ENCODE results near the gene KDM3B.
"Not testable (repeated sequence)": the region's sequence is repeated elsewhere in the genome, so short reads cannot be mapped to it uniquely, and the experiment has no call there.

KDM3B gene

DNA sequence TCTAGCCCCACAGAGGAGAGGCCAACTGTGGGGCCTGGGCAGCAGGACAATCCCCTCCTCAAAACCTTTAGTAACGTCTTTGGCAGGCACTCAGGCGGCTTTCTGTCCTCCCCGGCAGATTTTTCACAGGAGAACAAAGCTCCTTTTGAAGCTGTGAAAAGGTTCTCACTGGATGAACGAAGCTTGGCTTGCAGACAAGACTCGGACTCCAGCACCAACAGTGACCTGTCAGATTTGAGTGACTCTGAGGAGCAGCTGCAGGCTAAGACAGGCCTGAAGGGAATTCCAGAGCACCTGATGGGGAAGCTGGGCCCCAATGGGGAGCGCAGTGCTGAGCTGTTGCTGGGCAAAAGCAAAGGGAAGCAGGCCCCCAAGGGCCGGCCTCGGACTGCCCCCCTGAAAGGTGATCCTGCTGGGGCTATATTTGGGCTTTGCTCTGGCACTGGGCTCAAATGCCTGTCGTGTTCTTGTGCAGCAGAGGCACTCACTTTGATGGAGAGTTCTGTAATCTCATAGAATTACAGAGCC is 39.4 kb downstream of the KDM3B start:
- DNase-seq, result no peak

DNA sequence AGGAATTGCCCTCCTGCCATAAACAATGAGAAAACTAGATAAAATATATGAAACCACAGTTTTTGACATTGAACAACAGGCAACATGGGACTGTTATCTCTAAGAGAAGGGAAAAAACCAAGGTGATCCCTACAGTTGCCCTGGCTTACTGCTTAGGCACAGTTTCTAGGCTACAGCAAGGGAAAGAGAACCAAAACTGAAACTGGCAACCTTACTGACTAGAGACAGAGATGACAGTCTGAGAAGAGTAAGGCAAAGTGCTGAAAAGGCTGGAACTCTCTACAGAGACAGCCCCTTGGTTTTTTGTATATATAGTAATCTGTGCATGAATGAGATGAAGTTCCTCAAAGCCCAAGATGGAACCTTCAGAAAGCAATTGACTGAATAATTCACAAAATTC is 50.2 kb downstream of the KDM3B start:
- DNase-seq, result no peak

DNA sequence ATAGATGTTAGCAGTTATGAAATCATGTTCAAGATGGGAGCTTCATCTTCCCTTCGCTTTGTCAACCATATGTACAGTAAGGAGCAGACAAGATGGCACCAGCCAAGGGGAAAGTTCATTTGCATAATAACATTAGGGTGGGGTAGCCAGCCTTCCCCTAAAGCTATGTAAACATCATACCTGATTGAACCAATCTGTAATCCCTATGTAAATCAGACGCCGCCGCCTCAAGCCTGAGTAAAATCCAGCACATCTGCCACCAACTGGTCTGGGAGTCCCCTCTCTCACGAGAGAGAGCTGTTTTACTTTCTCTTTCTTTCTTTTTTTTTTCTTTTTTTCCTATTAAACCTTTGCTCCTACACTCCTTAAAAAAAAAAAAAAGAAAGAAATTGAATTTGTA is 55.5 kb downstream of the KDM3B start:
- no peak for DNase-seq

DNA sequence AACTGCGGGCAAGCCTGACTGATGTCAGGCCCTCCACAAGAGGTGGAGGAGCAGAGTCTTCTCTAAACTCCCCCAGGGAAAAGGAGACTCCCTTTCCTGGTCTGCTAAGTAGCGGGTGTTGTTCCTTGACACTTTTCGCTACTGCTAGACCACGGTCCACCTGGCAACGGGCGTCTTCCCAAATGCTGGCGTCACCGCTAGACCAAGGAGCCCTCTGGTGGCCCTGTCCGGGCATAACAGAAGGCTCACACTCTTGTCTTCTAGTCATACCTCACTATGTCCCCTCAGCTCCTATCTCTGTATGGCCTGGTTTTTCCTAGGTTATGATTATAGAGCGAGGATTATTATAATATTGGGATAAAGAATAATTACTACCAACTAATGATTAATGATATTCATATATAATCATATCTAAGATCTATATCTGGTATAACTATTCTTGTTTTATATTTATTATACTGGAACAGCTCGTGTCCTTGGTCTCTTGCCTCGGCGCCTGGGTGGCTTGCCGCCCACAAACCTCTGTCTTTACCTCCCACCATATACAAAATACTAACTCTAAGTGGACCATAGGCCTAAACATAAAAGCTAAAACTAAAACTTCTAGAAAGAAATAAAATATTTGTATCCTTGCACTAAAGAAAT is 58.6 kb downstream of the KDM3B start:
- not testable (repeated sequence) for DNase-seq

DNA sequence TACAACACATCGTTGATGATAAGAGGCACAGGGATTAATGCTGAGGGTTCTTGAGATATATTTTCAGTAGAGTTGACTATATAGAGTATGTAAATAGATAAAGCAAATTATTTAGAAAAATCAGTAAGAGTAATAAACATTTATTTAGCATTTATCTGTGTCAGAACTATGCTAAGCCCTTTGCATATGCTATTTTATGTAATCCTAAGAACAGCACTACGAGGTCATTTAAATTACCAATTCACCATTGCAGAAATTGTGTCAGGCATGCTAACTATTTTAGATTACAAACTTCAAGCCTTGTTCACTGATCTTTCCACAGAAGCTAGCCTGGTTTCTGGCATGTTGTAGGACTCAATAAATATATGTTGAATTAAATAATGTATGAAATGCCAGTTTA is 66.0 kb downstream of the KDM3B start:
- no peak for DNase-seq

DNA sequence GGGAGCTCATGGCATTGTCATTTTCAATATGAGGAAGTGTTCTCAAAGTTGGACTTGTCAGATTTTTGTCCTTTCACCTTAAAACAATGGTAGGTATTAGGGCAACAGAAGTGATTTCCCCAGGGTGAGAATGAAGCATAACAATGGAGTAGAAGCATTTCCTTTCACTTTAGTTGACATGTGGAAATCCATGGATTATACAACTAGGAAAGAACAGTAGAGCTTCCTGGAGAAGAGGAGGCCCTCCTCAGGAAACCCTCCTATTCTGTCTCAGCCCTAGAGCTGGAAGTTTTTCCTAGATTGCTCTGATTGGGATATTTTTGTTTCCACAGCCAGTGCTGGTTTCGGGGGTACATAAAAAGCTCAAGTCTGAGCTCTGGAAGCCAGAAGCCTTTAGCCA is 72.6 kb downstream of the KDM3B start:
- DNase-seq, result no peak

DNA sequence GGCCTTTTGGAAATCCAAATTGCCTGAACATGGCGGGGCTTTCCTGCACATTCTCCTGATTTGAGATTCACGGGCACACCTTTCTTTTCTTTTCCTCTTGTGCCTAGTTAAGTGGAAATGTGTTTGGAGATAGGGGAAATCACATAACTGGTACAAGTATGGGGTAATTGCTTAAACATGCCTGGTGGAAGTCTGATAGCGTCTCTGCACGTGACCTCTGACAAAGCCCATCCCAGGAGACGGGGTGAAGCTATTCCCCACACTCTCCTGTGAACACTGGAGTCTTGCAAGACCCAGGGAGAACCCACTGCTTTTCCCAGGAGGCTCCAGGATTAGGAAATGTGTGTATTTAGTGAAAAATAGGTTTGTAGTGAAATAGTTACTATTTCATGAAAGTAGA is 83.5 kb downstream of the KDM3B start:
- no peak for DNase-seq

DNA sequence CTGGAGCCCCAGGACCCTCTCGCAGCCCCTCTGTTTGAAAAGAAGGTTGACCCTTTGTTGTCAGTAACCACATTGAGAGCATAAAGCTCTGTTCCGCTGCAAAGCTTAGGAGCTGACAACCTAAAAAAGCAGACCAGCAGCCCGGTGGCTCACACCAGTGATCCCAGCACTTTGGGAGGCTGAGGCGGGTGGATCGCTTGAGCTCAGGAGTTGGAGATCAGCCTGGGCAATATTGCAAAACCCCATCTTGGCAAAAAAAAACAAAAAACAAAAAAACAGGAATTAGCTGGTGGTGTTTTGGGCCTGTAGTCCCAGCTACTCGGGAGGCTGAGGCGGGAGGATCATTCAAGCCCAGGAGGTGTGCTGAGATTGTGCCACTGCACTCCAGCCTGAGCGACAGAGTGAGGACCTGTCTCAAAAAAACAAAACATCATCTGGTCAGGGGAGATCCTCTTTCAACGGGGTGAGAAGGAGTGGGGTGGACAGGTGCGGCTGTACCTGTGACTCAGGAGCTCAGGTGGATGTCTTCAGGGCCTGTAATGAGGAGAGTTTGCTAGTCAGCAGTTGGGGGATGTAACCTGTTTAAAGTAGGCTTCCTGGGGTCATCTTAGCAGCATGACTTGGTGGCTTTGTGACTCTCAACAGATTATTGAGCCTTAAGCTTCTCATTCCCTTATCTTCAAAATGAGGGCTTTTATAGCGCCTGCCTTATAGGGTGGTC is 85.7 kb downstream of the KDM3B start:
- DNase-seq, result no peak

DNA sequence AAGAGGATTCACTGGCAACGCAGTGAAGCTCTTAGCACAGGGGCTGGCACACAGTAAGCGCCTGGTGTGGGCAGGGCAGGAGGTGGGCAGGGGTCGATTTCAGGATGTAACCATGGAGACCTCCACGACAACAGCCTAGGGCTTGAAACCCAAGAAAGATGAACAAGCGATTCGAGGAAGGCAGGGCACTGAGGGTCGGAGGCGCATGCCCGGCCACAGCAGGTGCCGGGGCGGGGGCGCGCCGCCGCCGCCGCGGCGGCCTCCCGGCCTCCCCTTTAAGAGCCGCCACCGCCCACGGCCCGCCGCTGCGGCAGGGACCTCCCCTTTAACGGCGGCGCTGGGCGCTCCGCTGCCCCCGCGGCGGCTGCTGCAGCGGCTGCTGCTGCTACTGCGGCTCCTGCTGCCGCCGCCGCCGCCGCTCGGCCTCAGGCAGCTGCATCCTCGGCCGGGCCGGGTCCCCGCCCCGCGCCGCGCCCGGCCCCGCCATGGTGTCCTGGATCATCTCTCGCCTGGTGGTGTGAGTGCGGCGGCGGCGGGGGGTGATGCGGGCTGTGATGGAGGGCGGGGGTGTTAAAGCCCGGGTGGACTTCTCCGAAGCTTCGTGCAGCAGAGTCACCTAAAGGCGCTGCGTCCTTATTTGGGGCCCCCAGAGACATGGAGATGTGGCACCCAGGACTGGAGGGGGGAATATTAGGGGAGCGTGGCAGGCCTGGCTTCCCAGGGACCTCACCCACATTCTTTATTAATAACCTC is 86.4 kb downstream of the KDM3B start, which contains the start of gene REEP2:
Gene REEP2, plus strand, starts transcription at position 334 of the 753 bp plus-strand sequence. Its CDS starts 152 bp downstream, at position 486.
- DNase-seq, result no peak

DNA sequence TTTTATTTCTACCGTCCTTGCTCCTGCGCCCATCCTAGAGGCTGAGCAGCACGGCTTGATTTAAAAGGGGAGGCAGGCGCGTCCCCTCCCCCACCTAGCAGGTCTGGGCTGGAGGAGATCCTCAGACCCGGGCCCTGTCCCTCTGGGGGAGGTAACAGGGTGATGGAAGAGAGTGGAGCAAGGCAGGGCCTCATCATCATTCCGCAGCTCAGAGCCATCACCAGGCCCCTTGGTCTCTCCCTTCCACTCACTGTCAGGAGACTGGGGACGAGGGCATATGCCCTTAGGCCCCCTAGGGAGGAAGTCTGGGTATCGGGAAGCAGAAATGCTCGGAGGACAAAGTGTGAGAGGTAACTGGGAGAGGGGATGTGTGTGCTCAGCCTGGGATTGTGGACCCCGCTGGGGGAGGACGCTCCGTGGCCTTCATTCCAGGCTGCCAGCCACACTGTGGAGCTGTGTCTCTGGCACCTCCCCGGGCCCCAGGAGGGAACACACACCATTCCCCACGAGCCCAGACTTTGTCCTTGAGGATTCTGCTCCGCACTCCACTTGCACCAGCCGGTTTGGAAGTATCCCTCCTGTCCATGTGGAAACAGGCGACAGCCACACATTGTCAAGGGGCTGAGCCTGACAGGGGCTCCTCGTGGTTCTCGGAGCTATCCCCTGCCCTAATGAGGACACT is 87.1 kb downstream of the KDM3B start:
- no peak for DNase-seq

DNA sequence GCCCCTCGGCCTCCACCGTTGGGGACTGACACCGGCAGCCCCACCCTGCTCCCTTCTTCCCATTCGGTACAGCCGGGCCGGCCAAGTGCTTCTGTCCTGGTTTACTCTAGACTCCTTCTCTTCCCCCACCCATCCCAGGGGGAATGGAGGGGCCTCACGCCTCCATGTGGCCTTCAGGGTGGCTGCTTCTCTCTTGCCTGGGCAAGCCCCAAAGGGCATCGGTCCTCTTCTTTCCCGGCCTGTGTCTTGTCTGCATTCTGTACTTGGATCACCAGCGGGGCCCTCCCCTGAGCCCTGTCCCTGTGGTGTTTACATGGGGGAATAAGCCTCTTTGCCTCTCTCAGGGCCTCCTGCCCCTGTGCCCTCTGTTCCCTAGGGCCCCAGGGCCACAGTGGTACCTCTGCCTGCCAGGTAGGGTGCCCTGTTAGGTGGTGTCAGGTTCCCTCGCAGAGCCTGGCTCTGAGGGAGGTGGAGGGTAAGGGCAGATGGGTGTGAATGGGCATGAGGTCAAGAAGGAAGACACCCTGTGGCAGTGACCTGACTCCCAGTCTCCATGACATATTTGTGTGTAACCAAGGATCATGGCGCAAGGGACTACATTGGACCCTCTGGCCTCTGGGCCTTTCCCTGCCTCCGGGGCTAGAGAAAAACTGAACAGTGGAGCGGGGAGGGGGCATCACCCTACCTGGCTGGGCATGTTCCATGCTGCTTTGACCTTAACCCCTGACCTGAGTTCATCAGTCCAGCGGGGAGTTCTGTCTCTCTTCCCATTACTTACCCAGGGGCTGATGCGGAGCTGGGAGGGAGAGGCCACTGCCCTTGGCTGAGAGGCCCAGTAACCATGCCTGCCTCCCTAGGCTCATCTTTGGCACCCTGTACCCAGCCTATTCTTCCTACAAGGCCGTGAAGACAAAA is 87.9 kb downstream of the KDM3B start:
- no peak for DNase-seq

DNA sequence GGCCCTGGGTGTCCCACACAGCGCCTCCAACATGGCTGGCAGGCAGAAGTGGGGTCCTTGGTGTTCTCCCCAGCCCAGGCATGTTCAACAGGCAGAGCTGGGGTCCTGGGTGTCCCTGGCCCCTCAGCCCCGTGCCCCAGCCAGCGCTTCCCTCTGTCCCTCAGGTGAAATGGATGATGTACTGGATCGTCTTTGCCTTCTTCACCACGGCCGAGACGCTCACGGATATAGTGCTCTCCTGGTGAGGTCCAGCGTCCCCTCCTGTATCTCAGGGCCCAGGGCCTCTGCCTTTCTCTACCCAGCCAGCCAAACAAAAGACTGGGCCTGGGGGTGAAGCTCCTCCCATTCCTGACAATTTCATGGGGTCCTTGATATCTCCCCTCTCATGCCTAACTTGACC is 88.7 kb downstream of the KDM3B start:
- DNase-seq, result no peak

DNA sequence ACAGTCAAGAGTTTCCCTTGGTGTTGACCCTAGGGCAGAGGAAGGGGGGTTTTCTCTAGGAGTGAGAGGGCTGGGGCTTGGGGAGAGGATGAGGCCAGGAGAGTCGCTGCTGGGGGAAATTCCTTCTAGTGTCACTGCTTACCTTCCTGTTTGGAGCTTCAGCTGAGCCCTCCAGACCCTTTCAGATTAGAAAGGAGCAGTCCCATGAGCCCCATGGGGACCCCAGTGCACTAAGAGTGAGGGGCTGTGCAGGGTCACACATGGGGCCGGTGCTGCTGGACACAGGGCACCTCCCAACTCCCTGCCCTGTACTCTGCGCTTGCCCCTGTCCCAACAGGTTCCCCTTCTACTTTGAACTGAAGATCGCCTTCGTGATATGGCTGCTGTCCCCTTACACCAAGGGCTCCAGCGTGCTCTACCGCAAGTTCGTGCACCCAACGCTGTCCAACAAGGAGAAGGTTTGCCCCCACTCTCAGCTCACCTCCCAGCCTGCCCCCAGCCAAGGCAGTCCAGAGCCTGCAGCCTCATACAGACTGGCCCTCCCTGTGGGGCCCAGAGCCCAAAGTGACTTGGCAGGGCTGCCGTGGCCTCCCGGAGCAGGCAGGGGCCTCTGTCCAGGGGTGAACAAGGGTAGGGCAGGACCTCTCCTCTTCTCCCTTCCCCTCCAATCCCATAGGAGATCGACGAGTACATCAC is 91.7 kb downstream of the KDM3B start:
- DNase-seq, result no peak

DNA sequence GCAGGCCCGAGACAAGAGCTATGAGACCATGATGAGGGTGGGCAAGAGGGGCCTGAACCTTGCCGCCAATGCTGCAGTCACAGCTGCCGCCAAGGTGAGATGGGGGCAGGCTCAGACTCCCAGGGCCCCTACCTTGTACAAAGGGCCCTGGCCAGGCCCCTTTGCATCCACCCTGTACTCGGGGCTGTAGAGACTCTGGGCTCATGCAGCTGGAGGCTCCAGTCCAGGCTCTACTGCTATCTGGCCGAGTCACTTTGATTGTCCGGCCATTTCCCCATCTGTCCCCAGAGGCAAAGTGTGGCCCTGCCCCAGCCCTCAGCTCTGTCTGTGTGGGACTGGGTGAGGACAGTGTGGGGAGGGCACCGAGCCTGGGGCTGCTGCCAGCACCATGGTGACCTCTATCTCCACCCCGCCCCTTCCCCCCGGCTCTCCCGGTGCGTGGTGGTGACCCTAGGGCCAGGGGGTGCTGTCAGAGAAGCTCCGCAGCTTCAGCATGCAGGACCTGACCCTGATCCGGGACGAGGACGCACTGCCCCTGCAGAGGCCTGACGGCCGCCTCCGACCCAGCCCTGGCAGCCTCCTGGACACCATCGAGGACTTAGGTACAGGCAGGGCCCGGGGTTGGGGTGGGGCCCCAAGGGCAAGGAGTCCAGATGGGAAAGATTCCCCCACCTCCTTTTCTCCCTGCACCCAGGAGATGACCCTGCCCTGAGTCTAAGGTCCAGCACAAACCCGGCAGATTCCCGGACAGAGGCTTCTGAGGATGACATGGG is 92.5 kb downstream of the KDM3B start:
- no peak for DNase-seq

DNA sequence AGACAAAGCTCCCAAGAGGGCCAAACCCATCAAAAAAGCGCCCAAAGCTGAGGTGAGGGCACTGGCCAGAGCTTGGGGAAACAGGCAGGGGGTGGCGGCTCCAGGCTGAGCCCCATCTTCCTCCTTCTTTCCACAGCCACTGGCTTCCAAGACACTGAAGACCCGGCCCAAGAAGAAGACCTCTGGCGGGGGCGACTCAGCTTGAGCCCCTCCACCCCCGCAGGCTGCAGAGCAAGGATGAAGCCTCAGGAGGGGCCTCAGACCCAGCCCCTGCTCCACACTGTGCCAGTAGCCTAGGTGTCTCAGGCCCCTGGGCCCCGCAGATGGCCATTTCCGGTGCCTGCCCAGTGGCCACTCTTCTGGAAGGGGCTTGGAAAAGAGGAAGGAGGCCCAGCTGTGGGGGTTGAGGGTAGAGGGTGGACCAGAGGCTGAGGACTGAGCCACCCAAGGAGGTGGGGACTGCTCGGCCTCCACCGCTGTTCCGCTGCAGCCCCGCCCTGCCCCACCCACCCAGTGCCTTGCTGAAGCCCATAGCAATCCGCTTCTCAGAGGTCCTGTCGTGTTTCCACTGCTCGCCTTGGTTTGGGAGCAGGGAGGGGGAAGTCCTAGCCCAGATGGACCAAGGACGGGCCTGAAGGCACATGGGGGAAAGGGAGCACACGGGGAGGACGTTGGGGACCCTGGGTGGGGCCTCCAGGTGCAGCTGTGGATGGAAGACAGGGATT is 93.2 kb downstream of the KDM3B start:
- no peak for DNase-seq

DNA sequence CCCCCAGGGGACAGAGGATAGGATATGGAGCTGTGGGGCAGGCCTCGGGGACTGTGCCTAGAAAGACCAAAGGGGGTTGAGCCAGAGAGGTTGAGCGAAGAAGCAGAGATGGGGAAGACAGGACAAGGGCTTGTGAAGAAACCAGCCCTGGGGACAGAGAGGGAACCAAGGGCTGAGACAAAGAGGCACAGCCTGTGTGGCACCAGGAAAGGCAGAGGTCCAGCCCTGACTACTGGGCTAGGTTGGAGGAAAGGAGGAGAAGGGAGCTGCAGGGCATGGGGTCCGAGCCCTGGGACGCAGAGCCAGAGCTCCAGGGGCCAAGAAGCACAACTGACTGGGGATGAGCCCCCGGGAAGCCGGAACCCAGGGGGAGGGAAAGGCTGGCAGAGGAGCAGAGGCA is 95.6 kb downstream of the KDM3B start:
- DNase-seq, result no peak

DNA sequence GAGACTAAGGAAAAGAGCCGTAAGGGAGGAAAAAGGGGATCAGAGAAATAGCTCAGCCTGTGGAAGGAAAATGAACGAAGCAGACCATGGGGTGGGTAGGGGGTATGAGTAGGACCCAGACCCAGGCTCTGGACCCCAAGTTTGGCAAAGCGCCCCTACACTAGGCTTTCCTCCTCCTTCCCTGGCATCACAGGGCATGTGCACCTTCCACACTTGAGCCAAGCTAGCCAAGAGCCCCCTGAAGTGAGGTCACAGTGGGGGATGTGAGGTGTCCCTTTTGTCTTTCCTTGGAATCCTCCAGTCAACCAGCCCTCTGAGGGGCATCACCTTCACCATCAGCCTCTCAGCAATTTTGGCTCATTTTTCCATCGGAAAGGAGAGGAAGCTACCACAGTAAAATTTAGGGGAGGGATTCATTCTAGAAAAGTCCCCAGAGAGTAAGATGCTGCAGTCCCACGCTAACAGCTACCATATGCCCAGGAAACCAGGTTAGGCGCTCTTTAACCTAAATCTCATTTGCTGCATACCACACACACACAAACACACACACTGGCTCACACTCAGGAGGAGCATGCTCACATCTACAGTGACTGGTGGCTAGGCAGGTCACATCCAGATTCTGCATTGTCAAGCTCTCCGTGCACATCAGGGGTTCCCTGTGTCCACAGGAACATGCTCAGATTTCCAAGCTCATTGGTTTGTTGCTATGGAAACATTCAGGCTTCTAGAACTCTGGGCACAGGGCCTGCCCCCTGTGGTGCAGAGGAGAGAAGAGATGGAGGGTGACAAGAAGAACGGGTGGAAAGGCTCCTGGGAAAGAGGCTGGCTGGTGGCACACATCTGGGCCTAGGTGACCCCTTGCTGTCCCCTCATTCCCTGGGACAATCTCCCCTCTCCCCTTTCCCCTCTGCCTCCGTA is 96.3 kb downstream of the KDM3B start:
- peak; percentile 92 for DNase-seq

DNA sequence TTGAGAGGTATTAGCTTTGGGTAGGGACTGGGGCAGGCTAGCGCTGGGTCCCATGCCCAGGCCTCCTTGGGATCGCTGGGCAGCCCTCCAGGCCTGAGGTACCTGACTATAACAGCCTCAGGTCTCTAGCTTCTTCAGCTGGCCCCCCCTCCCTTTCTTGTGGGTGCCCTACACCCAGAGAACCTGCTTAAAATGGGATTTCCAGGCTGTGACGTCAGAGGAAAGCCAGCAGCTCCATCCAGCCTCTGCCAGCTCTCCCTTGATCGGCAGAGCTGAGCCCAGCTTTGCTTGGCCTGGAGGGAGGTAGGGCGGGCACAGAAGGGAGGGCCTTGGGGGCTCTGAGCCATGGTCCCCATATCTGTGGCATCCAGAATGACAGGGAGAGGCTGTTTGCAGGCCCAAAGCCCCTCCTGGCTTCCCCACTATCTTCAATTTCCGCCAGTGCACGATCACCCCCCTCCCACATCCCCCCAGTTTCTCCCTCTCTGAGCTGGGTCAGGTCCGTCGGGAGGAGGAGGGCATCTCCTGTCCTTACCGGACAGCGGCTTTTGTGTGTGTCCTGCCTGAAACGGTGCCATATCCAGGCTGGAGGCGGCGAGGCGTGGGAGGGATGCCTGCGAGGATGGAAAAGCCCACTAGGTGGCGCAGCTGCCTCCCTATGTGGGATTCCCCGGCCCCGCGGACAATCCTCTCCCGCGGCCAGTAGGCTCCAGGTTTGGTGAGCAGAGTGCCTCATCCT is 97.2 kb downstream of the KDM3B start:
- no peak for DNase-seq
